Muscle of leg (tissue), 11 donors: Measurements from ENCODE around the gene LPIN1. TPM values are rescaled to one million over a fixed set of nuclear protein-coding genes. Genes with fewer than 3 reads are reported as not detected.
"Not testable (repeated sequence)": the region's sequence is repeated elsewhere in the genome, so short reads cannot be mapped to it uniquely, and the experiment has no call there.

Experiments
- DNase-seq: peaks from one replicate; pipeline ENCODE4 v3.0.0; 2013
- H3K27ac ChIP-seq: one replicate; pipeline ENCODE4 v1.5.1; 2013; ENCODE audit warnings: mild to moderate bottlenecking, low read length, control low read depth
- H3K27me3 ChIP-seq: one replicate; pipeline ENCODE4 v1.6.1; 2013; ENCODE audit warnings: low read length; ENCODE audit not compliant: control insufficient read depth, insufficient read depth
- H3K36me3 ChIP-seq: one replicate; pipeline ENCODE4 v1.6.1; 2013; ENCODE audit warnings: low read length; ENCODE audit not compliant: control insufficient read depth, insufficient read depth
- H3K4me1 ChIP-seq: one replicate; pipeline ENCODE4 v1.6.1; 2013; ENCODE audit warnings: low read length; ENCODE audit not compliant: control insufficient read depth, insufficient read depth
- H3K4me3 ChIP-seq: one replicate; pipeline ENCODE4 v1.5.1; 2013; ENCODE audit warnings: low read length, control low read depth
- H3K9me3 ChIP-seq: replicated peaks from 2 replicates; pipeline ENCODE4 v1.6.1; 2013; ENCODE audit warnings: low read depth, low read length; ENCODE audit not compliant: control insufficient read depth
- WGBS: methylation state at CpG from one replicate; pipeline ENCODE4 v1.1.5; 2013; ENCODE audit warnings: missing lambda C conversion rate; ENCODE audit not compliant: insufficient coverage; 5-methylcytosine and 5-hydroxymethylcytosine counted together
- polyA plus RNA-seq, 8 donors: library from polyadenylated mRNA; unstranded; fragments of 120-200 nt; gene quantifications; one replicate each; pipeline versions ENCODE4 v1.2.1 to v1.2.3, GENCODE V29; 2013; ENCODE audit warnings: inconsistent platforms in 1 of 8, low replicate concordance in 1 of 8; ENCODE audit not compliant: insufficient read length in 8 of 8, insufficient read depth in 1 of 8
- total RNA-seq: library from RNA; stranded (reverse); fragments of 120-200 nt; gene quantifications from one replicate; pipeline ENCODE4 v1.2.4, GENCODE V29; 2013

The LPIN1 gene
- total and polyA plus RNA-seq, 9 donors: 12.9 to 20.2 (median 16.0) TPM

GRCh38 chr2:11750422-11750821, 4.0 kb downstream of the LPIN1 start:
- H3K9me3 ChIP-seq: no peaks in the 10 kb centered on the region
- H3K27ac ChIP-seq: no peak overlapping the region
- no peaks in the 10 kb centered on the region for H3K36me3 ChIP-seq
- no peak overlapping the region for H3K4me3 ChIP-seq
- H3K27me3 ChIP-seq: no peaks in the 10 kb centered on the region
- peaks cover 45% of the 10 kb centered on the region for H3K4me1 ChIP-seq
- peak; percentile 35 for DNase-seq
- 90% methylated on average over 2 of the region's 5 CpGs for WGBS

- DNase-seq: no peak
- Histone ChIP-seq H3K36me3 (no peaks in the 10 kb centered on the region), H3K9me3 (no peaks in the 10 kb centered on the region), H3K4me3 (no peak overlapping the region), H3K27ac (no peak overlapping the region), H3K27me3 (no peaks in the 10 kb centered on the region), H3K4me1 (peaks cover 41% of the 10 kb centered on the region)
- 86% methylated on average over 2 of the region's 7 CpGs for WGBS
These were observed 4.5 kb downstream of the LPIN1 start for GRCh38 chr2:11750917-11751316.

GRCh38 chr2:11752906-11753305, 6.5 kb downstream of the LPIN1 start:
- DNase-seq: no peak
- no peaks in the 10 kb centered on the region for H3K9me3 ChIP-seq
- no peak overlapping the region for H3K4me3 ChIP-seq
- peak overlapping the region; percentile 35 for H3K27ac ChIP-seq
- WGBS: 69% methylated on average over 6 of the region's 8 CpGs
- no peaks in the 10 kb centered on the region for H3K27me3 ChIP-seq
- H3K4me1 ChIP-seq: peaks cover 32% of the 10 kb centered on the region
- H3K36me3 ChIP-seq: no peaks in the 10 kb centered on the region

GRCh38 chr2:11753452-11753885, 7.0 kb downstream of the LPIN1 start:
- H3K9me3 ChIP-seq: peaks cover 3% of the 10 kb centered on the region
- no peak for DNase-seq
- no peak overlapping the region for H3K4me3 ChIP-seq
- H3K4me1 ChIP-seq: peaks cover 30% of the 10 kb centered on the region
- H3K36me3 ChIP-seq: no peaks in the 10 kb centered on the region
- H3K27me3 ChIP-seq: no peaks in the 10 kb centered on the region
- WGBS: 35% methylated on average over 2 of the region's 5 CpGs
- peak overlapping the region; percentile 35 for H3K27ac ChIP-seq

GRCh38 chr2:11753886-11754699, 7.7 kb downstream of the LPIN1 start:
- peaks cover 3% of the 10 kb centered on the region for H3K9me3 ChIP-seq
- H3K27ac ChIP-seq: peak overlapping the region; percentile 35
- WGBS: 54% methylated on average over 12 of the region's 15 CpGs
- peak; percentile 32 for DNase-seq
- H3K4me1 ChIP-seq: peaks cover 30% of the 10 kb centered on the region
- no peaks in the 10 kb centered on the region for H3K27me3 ChIP-seq
- no peaks in the 10 kb centered on the region for H3K36me3 ChIP-seq
- H3K4me3 ChIP-seq: no peak overlapping the region

GRCh38 chr2:11754700-11755015, 8.2 kb downstream of the LPIN1 start:
- no peaks in the 10 kb centered on the region for H3K27me3 ChIP-seq
- H3K9me3 ChIP-seq: peaks cover 3% of the 10 kb centered on the region
- 80% methylated on average over 1 of the region's 2 CpGs for WGBS
- H3K4me3 ChIP-seq: no peak overlapping the region
- no peaks in the 10 kb centered on the region for H3K36me3 ChIP-seq
- H3K4me1 ChIP-seq: peaks cover 24% of the 10 kb centered on the region
- DNase-seq: no peak
- no peak overlapping the region for H3K27ac ChIP-seq

- DNase-seq: no peak
- H3K36me3 ChIP-seq: no peaks in the 10 kb centered on the region
- H3K4me3 ChIP-seq: no peak overlapping the region
- peaks cover 18% of the 10 kb centered on the region for H3K4me1 ChIP-seq
- H3K9me3 ChIP-seq: peaks cover 3% of the 10 kb centered on the region
- no peaks in the 10 kb centered on the region for H3K27me3 ChIP-seq
- no CpG with 5 or more reads among the region's 4 CpGs for WGBS
- H3K27ac ChIP-seq: no peak overlapping the region
These were observed 10.7 kb downstream of the LPIN1 start for GRCh38 chr2:11757101-11757500.

GRCh38 chr2:11758187-11758586, 11.8 kb downstream of the LPIN1 start:
- Histone ChIP-seq H3K36me3 (no peaks in the 10 kb centered on the region), H3K27me3 (no peaks in the 10 kb centered on the region), H3K4me3 (no peak overlapping the region), H3K27ac (no peak overlapping the region), H3K4me1 (peaks cover 12% of the 10 kb centered on the region), H3K9me3 (peaks cover 3% of the 10 kb centered on the region)
- no peak for DNase-seq
- WGBS: 100% methylated on average over 1 of the region's 4 CpGs

- Histone ChIP-seq H3K4me3 (no peak overlapping the region), H3K4me1 (peaks cover 9% of the 10 kb centered on the region), H3K36me3 (no peaks in the 10 kb centered on the region), H3K27ac (no peak overlapping the region), H3K9me3 (peaks cover 3% of the 10 kb centered on the region), H3K27me3 (no peaks in the 10 kb centered on the region)
- 67% methylated on average over 2 of the region's 4 CpGs for WGBS
- no peak for DNase-seq
These were observed 12.2 kb downstream of the LPIN1 start for GRCh38 chr2:11758647-11759046.

- not testable (repeated sequence) for DNase-seq, H3K27me3 ChIP-seq, H3K36me3 ChIP-seq, H3K9me3 ChIP-seq, H3K4me3 ChIP-seq, H3K27ac ChIP-seq, H3K4me1 ChIP-seq
- WGBS: no CpG with 5 or more reads among the region's 32 CpGs
These were observed 12.9 kb downstream of the LPIN1 start for GRCh38 chr2:11759182-11759975.
